ENCODE measurements around the gene AGXT2. TPM values are rescaled to one million over a fixed set of nuclear protein-coding genes. Genes with fewer than 3 reads are reported as not detected.

The AGXT2 gene
- total and polyA plus RNA-seq, 12 donors, result not detected

- 88 to 91% methylated on average over 1 of the region's 1 CpG for WGBS, 2 donors
- DNase-seq, result no peak
- intact Hi-C loops (cut with DNase I), result loop anchor here in 9 of 10 donors (5.0 to 10.0 kb wide), 4 partner anchors 517 to 530 kb away; no protein-coding TSS in a partner anchor
- no peak overlapping the region for H3K27ac ChIP-seq
- H3K4me3 ChIP-seq, result no peak overlapping the region
- H3K36me3 ChIP-seq, result no peaks in the 10 kb centered on the region
- H3K4me1 ChIP-seq, result no peaks in the 10 kb centered on the region
- peaks cover 0 to 11% (median 0%) of the 10 kb centered on the region in 11 donors for H3K9me3 ChIP-seq
- ATAC-seq, result no peak
- peaks cover 0 to 40% (median 30%) of the 10 kb centered on the region in 7 donors for H3K27me3 ChIP-seq
- TF ChIP-seq, protein P1, sequence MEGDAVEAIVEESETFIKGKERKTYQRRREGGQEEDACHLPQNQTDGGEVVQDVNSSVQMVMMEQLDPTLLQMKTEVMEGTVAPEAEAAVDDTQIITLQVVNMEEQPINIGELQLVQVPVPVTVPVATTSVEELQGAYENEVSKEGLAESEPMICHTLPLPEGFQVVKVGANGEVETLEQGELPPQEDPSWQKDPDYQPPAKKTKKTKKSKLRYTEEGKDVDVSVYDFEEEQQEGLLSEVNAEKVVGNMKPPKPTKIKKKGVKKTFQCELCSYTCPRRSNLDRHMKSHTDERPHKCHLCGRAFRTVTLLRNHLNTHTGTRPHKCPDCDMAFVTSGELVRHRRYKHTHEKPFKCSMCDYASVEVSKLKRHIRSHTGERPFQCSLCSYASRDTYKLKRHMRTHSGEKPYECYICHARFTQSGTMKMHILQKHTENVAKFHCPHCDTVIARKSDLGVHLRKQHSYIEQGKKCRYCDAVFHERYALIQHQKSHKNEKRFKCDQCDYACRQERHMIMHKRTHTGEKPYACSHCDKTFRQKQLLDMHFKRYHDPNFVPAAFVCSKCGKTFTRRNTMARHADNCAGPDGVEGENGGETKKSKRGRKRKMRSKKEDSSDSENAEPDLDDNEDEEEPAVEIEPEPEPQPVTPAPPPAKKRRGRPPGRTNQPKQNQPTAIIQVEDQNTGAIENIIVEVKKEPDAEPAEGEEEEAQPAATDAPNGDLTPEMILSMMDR (IDR thresholded peaks at IDR 0.05), result no peak
Measured at GRCh38 chr5:35004771-35005170, 43.0 kb downstream of the AGXT2 start.

DNA sequence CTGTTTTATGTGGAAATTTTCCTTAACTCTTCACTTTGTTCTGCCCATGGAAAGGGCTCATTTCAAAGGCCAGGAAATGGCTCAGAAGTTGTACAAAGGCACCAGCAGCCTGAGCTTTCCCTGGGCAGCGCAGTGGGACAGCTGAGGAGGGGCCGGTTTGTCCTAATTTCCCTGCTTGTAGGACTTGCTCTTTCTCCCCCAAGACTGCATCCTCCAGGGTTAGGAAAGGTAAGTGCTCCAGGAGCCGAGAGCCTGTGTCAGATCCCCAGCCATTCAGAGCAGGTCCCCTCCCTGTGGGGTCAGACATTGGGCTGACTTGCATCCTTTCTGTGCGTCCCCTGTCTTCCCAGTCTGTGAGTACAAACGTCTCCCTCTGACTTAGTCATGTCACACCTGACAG is 43.5 kb downstream of the AGXT2 start:
- Histone ChIP-seq H3K27ac (no peak overlapping the region), H3K9me3 (peaks cover 0 to 11% (median 0%) of the 10 kb centered on the region in 11 donors), H3K4me1 (no peaks in the 10 kb centered on the region), H3K27me3 (peaks cover 0 to 40% (median 30%) of the 10 kb centered on the region in 7 donors), H3K36me3 (no peaks in the 10 kb centered on the region), H3K4me3 (no peak overlapping the region)
- intact Hi-C loops (cut with DNase I), result loop anchor here in 9 of 10 donors (5.0 to 10.0 kb wide), 4 partner anchors 517 to 529 kb away; no protein-coding TSS in a partner anchor
- ATAC-seq (no peak), DNase-seq (no peak)
- TF ChIP-seq, protein P1 (IDR thresholded peaks at IDR 0.05), result no peak
- 69 to 72% methylated on average over 5 of the region's 5 CpGs for WGBS, 2 donors

GRCh38 chr5:35003018-35003957 is 44.5 kb downstream of the AGXT2 start:
- peaks cover 0 to 11% (median 0%) of the 10 kb centered on the region in 11 donors for H3K9me3 ChIP-seq
- H3K27ac ChIP-seq, result no peak overlapping the region
- 43 to 46% methylated on average over 18 of the region's 18 CpGs for WGBS, 2 donors
- peak in 6 of 8 donors; percentile 20 to 74 (median 40) for ATAC-seq
- H3K4me1 ChIP-seq, result no peaks in the 10 kb centered on the region
- no peaks in the 10 kb centered on the region for H3K36me3 ChIP-seq
- TF ChIP-seq, protein P1 (IDR thresholded peaks at IDR 0.05), result peak; percentile 45 to 89 (median 83)
- peak; percentile 24 for DNase-seq
- H3K27me3 ChIP-seq, result peaks cover 0 to 40% (median 30%) of the 10 kb centered on the region in 7 donors
- intact Hi-C loops (cut with DNase I), result loop anchor here in 9 of 10 donors (5.0 to 10.0 kb wide), 4 partner anchors 516 to 528 kb away; no protein-coding TSS in a partner anchor
- H3K4me3 ChIP-seq, result no peak overlapping the region

DNA sequence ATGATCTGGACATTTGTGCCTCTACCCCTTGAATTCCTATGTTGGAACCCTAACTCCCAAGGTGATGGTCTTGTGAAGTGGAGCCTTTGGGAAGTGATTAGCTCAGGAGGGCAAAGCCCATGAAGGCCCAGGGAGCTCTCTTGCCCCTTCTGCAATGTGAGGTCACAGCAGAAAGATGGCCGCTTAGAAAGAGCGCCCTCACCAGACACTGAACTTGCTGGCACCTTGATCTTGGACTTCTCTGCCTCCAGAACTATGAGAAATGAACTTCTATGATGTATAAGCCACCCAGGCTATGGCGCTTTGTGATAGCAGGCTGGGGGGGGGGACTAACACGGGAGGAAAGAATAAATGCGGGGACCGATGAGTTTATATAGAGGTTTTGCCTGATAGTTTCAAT is 45.3 kb downstream of the AGXT2 start:
- ATAC-seq, result no peak
- intact Hi-C loops (cut with DNase I), result loop anchor here in 9 of 10 donors (5.0 to 10.0 kb wide), 4 partner anchors 515 to 528 kb away; no protein-coding TSS in a partner anchor
- no peak overlapping the region for H3K27ac ChIP-seq
- no peaks in the 10 kb centered on the region for H3K36me3 ChIP-seq
- no peak overlapping the region for H3K4me3 ChIP-seq
- TF ChIP-seq, protein P1 (IDR thresholded peaks at IDR 0.05), result no peak
- WGBS, 2 donors, result 94 to 98% methylated on average over 6 of the region's 6 CpGs
- no peak for DNase-seq
- peaks cover 0 to 38% (median 30%) of the 10 kb centered on the region in 7 donors for H3K27me3 ChIP-seq
- no peaks in the 10 kb centered on the region for H3K4me1 ChIP-seq
- peaks cover 0 to 7% (median 0%) of the 10 kb centered on the region in 11 donors for H3K9me3 ChIP-seq

All from heart right ventricle (tissue), 16 donors.